Naive thymus-derived CD8-positive, alpha-beta T cell (primary cell): ENCODE data around the gene CCDC40. TPM values are rescaled to one million over a fixed set of nuclear protein-coding genes. Genes with fewer than 3 reads are reported as not detected.

Experiments used
- ATAC-seq, 2 donors: fragments of 150-1000 bp; cut with Tn5 transposase in 1 of 2; sonication (Bioruptor Pico), chemical (Tn5 transposase) in 1 of 2; 1 replicate in 1 of 2; 2 replicates in 1 of 2; pipeline ENCODE4 v1.10.0; 2021; ENCODE audit warnings: mild to moderate bottlenecking in 2 of 2, moderate library complexity in 2 of 2
- POLR2A ChIA-PET: fragments of 350-600 bp; sonication (Branson Sonifier 250); formaldehyde crosslinking; loops from one replicate; lab custom pipeline; 2021; ENCODE audit warnings: antibody characterized with exemption; lab: Charles Lee
- DNase-seq, 10 donors: peaks; one replicate each; pipeline versions ENCODE4 v3.0.0 to v3.0.0-alpha.2; 2020 to 2022
- H3K27ac Mint-ChIP-seq, 10 donors: one replicate each; pipeline ENCODE4 v1.8.0; 2020 to 2022; ENCODE audit warnings: mild to moderate bottlenecking in 10 of 10, mixed read lengths in 10 of 10, moderate library complexity in 4 of 10, inconsistent platforms in 1 of 10
- H3K27me3 Mint-ChIP-seq, 5 donors: one replicate each; pipeline ENCODE4 v1.8.0; 2021 to 2022; ENCODE audit warnings: mixed read lengths in 5 of 5
- H3K36me3 Mint-ChIP-seq, 3 donors: one replicate each; pipeline ENCODE4 v1.8.0; 2020 to 2022; ENCODE audit warnings: mixed read lengths in 3 of 3, mild to moderate bottlenecking in 2 of 3, inconsistent platforms in 1 of 3
- H3K4me1 Mint-ChIP-seq, 4 donors: one replicate each; pipeline ENCODE4 v1.8.0; 2021 to 2022; ENCODE audit warnings: mixed read lengths in 4 of 4
- H3K4me3 Mint-ChIP-seq, 10 donors: one replicate each; pipeline ENCODE4 v1.8.0; 2020 to 2022; ENCODE audit warnings: mild to moderate bottlenecking in 10 of 10, mixed read lengths in 10 of 10, moderate library complexity in 6 of 10, inconsistent platforms in 1 of 10
- H3K9me3 Mint-ChIP-seq, 9 donors: one replicate each; pipeline ENCODE4 v1.8.0; 2020 to 2022; ENCODE audit warnings: mixed read lengths in 9 of 9, mild to moderate bottlenecking in 3 of 9, inconsistent platforms in 1 of 9, moderate library complexity in 1 of 9
- polyA plus RNA-seq, 3 donors: library from polyadenylated mRNA; unstranded; fragments of 300-500 nt; fragmentation: Illumina TruSeq; gene quantifications; one replicate each; pipeline ENCODE4 v1.2.3, GENCODE V29; 2021
- total RNA-seq, 8 experiments: library from RNA in 2 of 8; stranded (reverse) in 2 of 8; gene quantifications; one replicate each; pipeline ENCODE4 v1.2.3 and lab custom pipeline; 2021 to 2026

CCDC40 gene
- total and polyA plus RNA-seq, 5 experiments from 2014 or later, result 0.37 to 4.8 (median 4.2) TPM; not detected in 2

- H3K4me1 Mint-ChIP-seq, result no peaks in the 10 kb centered on the region
- no peak for ATAC-seq
- POLR2A ChIA-PET, result no interaction called here
- peaks cover 4 to 16% (median 10%) of the 10 kb centered on the region in 5 donors for H3K27me3 Mint-ChIP-seq
- H3K4me3 Mint-ChIP-seq, result no peak overlapping the region
- H3K27ac Mint-ChIP-seq, result no peak overlapping the region
- H3K36me3 Mint-ChIP-seq, result no peaks in the 10 kb centered on the region
- H3K9me3 Mint-ChIP-seq, result no peaks in the 10 kb centered on the region
- no peak for DNase-seq
Observed at GRCh38 chr17:80122026-80122575, 85.7 kb downstream of the CCDC40 start.

GRCh38 chr17:80122926-80123505 lies 86.6 kb downstream of the CCDC40 start:
- peaks cover 9 to 16% (median 15%) of the 10 kb centered on the region in 5 donors for H3K27me3 Mint-ChIP-seq
- POLR2A ChIA-PET, result no interaction called here
- ATAC-seq (no peak), DNase-seq (no peak)
- no peaks in the 10 kb centered on the region for H3K4me1 Mint-ChIP-seq
- H3K4me3 Mint-ChIP-seq, result no peak overlapping the region
- H3K36me3 Mint-ChIP-seq, result no peaks in the 10 kb centered on the region
- no peaks in the 10 kb centered on the region for H3K9me3 Mint-ChIP-seq
- H3K27ac Mint-ChIP-seq, result no peak overlapping the region

- Mint-ChIP-seq H3K9me3 (no peaks in the 10 kb centered on the region), H3K27ac (no peak overlapping the region), H3K27me3 (peaks cover 12 to 24% (median 18%) of the 10 kb centered on the region in 5 donors), H3K36me3 (no peaks in the 10 kb centered on the region), H3K4me3 (no peak overlapping the region), H3K4me1 (no peaks in the 10 kb centered on the region)
- POLR2A ChIA-PET, result no interaction called here
- ATAC-seq (no peak), DNase-seq (no peak)
Observed at GRCh38 chr17:80123791-80124190, 87.3 kb downstream of the CCDC40 start.

- Mint-ChIP-seq H3K36me3 (no peaks in the 10 kb centered on the region), H3K4me1 (peaks cover 0 to 1% (median 0%) of the 10 kb centered on the region in 4 donors), H3K4me3 (no peak overlapping the region), H3K9me3 (no peaks in the 10 kb centered on the region), H3K27me3 (peaks cover 13 to 30% (median 22%) of the 10 kb centered on the region in 5 donors), H3K27ac (no peak overlapping the region)
- DNase-seq (no peak), ATAC-seq (no peak)
- POLR2A ChIA-PET, result no interaction called here
Observed at GRCh38 chr17:80124351-80124981, 88.0 kb downstream of the CCDC40 start.

GRCh38 chr17:80125656-80126448 lies 89.4 kb downstream of the CCDC40 start:
- POLR2A ChIA-PET, result no interaction called here
- Mint-ChIP-seq H3K4me1 (peaks cover 0 to 1% (median 0%) of the 10 kb centered on the region in 4 donors), H3K27ac (no peak overlapping the region), H3K4me3 (no peak overlapping the region), H3K27me3 (peaks cover 13 to 31% (median 22%) of the 10 kb centered on the region in 5 donors), H3K36me3 (no peaks in the 10 kb centered on the region), H3K9me3 (no peaks in the 10 kb centered on the region)
- ATAC-seq (no peak), DNase-seq (no peak)

GRCh38 chr17:80126449-80126715 lies 89.9 kb downstream of the CCDC40 start:
- H3K36me3 Mint-ChIP-seq, result no peaks in the 10 kb centered on the region
- POLR2A ChIA-PET, result no interaction called here
- ATAC-seq, result no peak
- no peak overlapping the region for H3K4me3 Mint-ChIP-seq
- no peaks in the 10 kb centered on the region for H3K9me3 Mint-ChIP-seq
- H3K27me3 Mint-ChIP-seq, result peaks cover 13 to 31% (median 22%) of the 10 kb centered on the region in 5 donors
- no peak for DNase-seq
- peaks cover 0 to 1% (median 0%) of the 10 kb centered on the region in 4 donors for H3K4me1 Mint-ChIP-seq
- H3K27ac Mint-ChIP-seq, result no peak overlapping the region

- Mint-ChIP-seq H3K4me1 (peaks cover 0 to 1% (median 0%) of the 10 kb centered on the region in 4 donors), H3K27ac (no peak overlapping the region), H3K36me3 (peaks cover 0 to 16% (median 0%) of the 10 kb centered on the region in 3 donors), H3K4me3 (no peak overlapping the region), H3K9me3 (no peaks in the 10 kb centered on the region), H3K27me3 (peaks cover 13 to 31% (median 18%) of the 10 kb centered on the region in 5 donors)
- no peak for DNase-seq
- POLR2A ChIA-PET, result no interaction called here
- ATAC-seq, result no peak
Observed at GRCh38 chr17:80129006-80129565, 92.6 kb downstream of the CCDC40 start.

- POLR2A ChIA-PET, result no interaction called here
- Mint-ChIP-seq H3K4me3 (no peak overlapping the region), H3K27me3 (peaks cover 9 to 30% (median 13%) of the 10 kb centered on the region in 5 donors), H3K9me3 (no peaks in the 10 kb centered on the region), H3K4me1 (peaks cover 0 to 1% (median 0%) of the 10 kb centered on the region in 4 donors), H3K27ac (no peak overlapping the region), H3K36me3 (peaks cover 0 to 34% (median 9%) of the 10 kb centered on the region in 3 donors)
- no peak for ATAC-seq
- no peak for DNase-seq
Observed at GRCh38 chr17:80130992-80131391, 94.5 kb downstream of the CCDC40 start.

GRCh38 chr17:80132906-80133625 lies 96.6 kb downstream of the CCDC40 start:
- DNase-seq, result no peak
- no peaks in the 10 kb centered on the region for H3K9me3 Mint-ChIP-seq
- H3K27ac Mint-ChIP-seq, result peak overlapping the region in 4 of 10 donors; percentile 44 to 82 (median 66)
- H3K36me3 Mint-ChIP-seq, result peaks cover 0 to 54% (median 21%) of the 10 kb centered on the region in 3 donors
- POLR2A ChIA-PET, result no interaction called here
- ATAC-seq, result peak in 1 of 2 donors; percentile 25
- peaks cover 4 to 15% (median 6%) of the 10 kb centered on the region in 5 donors for H3K27me3 Mint-ChIP-seq
- no peak overlapping the region for H3K4me3 Mint-ChIP-seq
- H3K4me1 Mint-ChIP-seq, result peaks cover 0 to 1% (median 0%) of the 10 kb centered on the region in 4 donors

- POLR2A ChIA-PET, result interaction anchor here (1.0 kb wide), 1 partner anchor 13 kb away, joined by 3 read pairs; no protein-coding TSS in a partner anchor
- H3K27ac Mint-ChIP-seq, result peak overlapping the region in 2 of 10 donors; percentile 67 to 82
Observed at GRCh38 chr17:80133626-80133970, 97.2 kb downstream of the CCDC40 start.

GRCh38 chr17:80137131-80137530 lies 100.7 kb downstream of the CCDC40 start:
- H3K4me1 Mint-ChIP-seq, result no peaks in the 10 kb centered on the region
- peak overlapping the region in 2 of 10 donors; percentile 33 to 81 for H3K27ac Mint-ChIP-seq
- POLR2A ChIA-PET, result no interaction called here
- peaks cover 0 to 95% (median 35%) of the 10 kb centered on the region in 3 donors for H3K36me3 Mint-ChIP-seq
- H3K9me3 Mint-ChIP-seq, result no peaks in the 10 kb centered on the region
- DNase-seq, result no peak
- H3K27me3 Mint-ChIP-seq, result no peaks in the 10 kb centered on the region
- ATAC-seq, result no peak
- no peak overlapping the region for H3K4me3 Mint-ChIP-seq

More at GRCh38 chr17:80133626-80133970, 97.2 kb downstream of the CCDC40 start:
- Mint-ChIP-seq H3K27me3 (peaks cover 1 to 9% (median 6%) of the 10 kb centered on the region in 5 donors), H3K36me3 (peaks cover 0 to 60% (median 24%) of the 10 kb centered on the region in 3 donors), H3K9me3 (no peaks in the 10 kb centered on the region), H3K4me1 (peaks cover 0 to 1% (median 0%) of the 10 kb centered on the region in 4 donors), H3K4me3 (no peak overlapping the region)
- ATAC-seq (no peak), DNase-seq (no peak)

- ATAC-seq, result no peak
- H3K27me3 Mint-ChIP-seq, result no peaks in the 10 kb centered on the region
- no peak overlapping the region for H3K4me3 Mint-ChIP-seq
Observed at GRCh38 chr17:80138856-80139426, 102.5 kb downstream of the CCDC40 start.

More at GRCh38 chr17:80138856-80139426, 102.5 kb downstream of the CCDC40 start:
- peaks cover 0 to 6% (median under 1%) of the 10 kb centered on the region in 4 donors for H3K4me1 Mint-ChIP-seq
- no peaks in the 10 kb centered on the region for H3K9me3 Mint-ChIP-seq
- POLR2A ChIA-PET, result no interaction called here
- H3K36me3 Mint-ChIP-seq, result peaks cover 0 to 96% (median 38%) of the 10 kb centered on the region in 3 donors
- no peak for DNase-seq
- no peak overlapping the region for H3K27ac Mint-ChIP-seq
